Measurements from ENCODE around the gene CLIC4. TPM values are rescaled to one million over a fixed set of nuclear protein-coding genes. Genes with fewer than 3 reads are reported as not detected.

Gene CLIC4
- total and polyA plus RNA-seq, 9 of the 15 experiments (the other 6 are each of a cell fraction or from before 2014, with no cell fraction given): 16.0 to 67.5 (median 38.4) TPM

DNA sequence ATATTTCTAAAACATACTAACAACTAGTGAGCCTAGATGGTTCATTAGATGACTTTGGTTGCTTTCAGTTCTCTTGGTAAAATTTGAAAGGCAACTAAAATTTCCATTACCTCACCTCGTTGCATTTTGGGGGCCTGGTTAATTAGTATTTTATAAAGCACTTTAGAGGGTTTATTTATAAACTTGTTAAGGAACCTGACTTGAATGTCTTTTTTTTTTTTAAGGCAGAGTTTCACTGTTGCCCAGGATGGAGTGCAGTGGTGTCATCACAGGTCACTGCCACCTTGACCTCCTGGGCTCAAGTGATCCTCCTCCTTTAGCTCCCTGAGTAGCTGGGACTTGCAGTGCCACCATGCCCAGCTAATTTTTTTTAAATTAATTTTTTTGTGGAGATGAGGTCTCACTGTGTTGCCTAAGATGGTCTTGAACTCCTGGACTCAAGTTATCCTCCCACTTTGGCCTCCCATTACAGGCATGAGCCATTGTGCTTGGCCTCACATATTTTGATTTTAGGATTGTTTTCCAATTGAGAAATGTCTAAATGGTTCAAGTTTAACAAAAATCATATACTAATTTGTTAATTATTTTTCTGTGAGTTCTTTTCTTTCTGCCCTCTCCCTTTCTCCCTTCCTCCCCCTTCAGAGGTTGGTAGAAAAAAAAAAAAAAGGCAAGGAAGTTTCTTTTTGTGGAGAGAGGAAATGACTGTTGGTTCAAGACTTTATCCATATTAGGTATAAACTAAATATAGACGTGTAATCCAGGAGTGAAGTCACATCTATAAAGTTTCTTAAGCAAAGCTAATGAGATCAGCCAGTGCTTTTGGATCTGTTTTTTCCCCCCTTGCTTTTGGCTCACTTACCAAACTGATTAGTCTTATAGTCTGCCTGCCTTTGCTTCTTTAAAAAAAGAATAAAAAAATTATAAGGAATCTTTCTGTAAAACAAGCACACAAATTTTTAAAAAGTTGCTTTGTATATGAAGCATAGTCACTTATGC is 24.7 kb downstream of the CLIC4 start (continued):
- no peak for TF ChIP-seq BHLHE40 (IDR thresholded peaks at IDR 0.05; ENCODE audit: low read length)
- no peak for TF ChIP-seq ELF4 (CRISPR knock-in tag; IDR thresholded peaks at IDR 0.05)
- TF ChIP-seq MYBL2 (IDR thresholded peaks at IDR 0.05; ENCODE audit: low read depth): no peak
- no peak for TF ChIP-seq MYBL2 (CRISPR knock-in tag; IDR thresholded peaks at IDR 0.05; ENCODE audit: borderline replicate concordance)
- no peak for TF ChIP-seq RFX7 (CRISPR knock-in tag; IDR thresholded peaks at IDR 0.05)
- TF ChIP-seq ELF2 (CRISPR knock-in tag; IDR thresholded peaks at IDR 0.05): no peak
- TF ChIP-seq HIVEP1 (CRISPR knock-in tag; IDR thresholded peaks at IDR 0.05): no peak
- TF ChIP-seq ZNF717 (CRISPR knock-in tag; IDR thresholded peaks at IDR 0.05): no peak
- TF ChIP-seq ZSCAN29 (IDR thresholded peaks at IDR 0.05): no peak
- TF ChIP-seq ZNF384 (IDR thresholded peaks at IDR 0.05; ENCODE audit: low read depth, low read length): no peak
- no peak for TF ChIP-seq TEAD2 (tag; IDR thresholded peaks at IDR 0.05)
- no peak for TF ChIP-seq ZBTB7A (IDR thresholded peaks at IDR 0.05; ENCODE audit: borderline replicate concordance, control insufficient read depth, low read depth, low read length)
- TF ChIP-seq CREB5 (CRISPR knock-in tag; IDR thresholded peaks at IDR 0.05): no peak
- TF ChIP-seq SMAD3 (CRISPR knock-in tag; conservative IDR thresholded peaks at IDR 0.05): no peak
- no peak for TF ChIP-seq ZNF551 (CRISPR knock-in tag; IDR thresholded peaks at IDR 0.05)
- TF ChIP-seq ZNF121 (CRISPR knock-in tag; conservative IDR thresholded peaks at IDR 0.05): no peak
- no peak for TF ChIP-seq BRF1 (IDR thresholded peaks at IDR 0.05; ENCODE audit: borderline replicate concordance, extremely low read depth, insufficient read length)
- no peak for TF ChIP-seq ZNF699 (CRISPR knock-in tag; IDR thresholded peaks at IDR 0.05; ENCODE audit: insufficient replicate concordance)
- TF ChIP-seq SMARCE1 (IDR thresholded peaks at IDR 0.05): no peak
- no peak for TF ChIP-seq PTRF (tag; IDR thresholded peaks at IDR 0.05)
- TF ChIP-seq THRA (IDR thresholded peaks at IDR 0.05): no peak
- peak; percentile 83; the same call in 1 of the 2 replicates for TF ChIP-seq BACH1 (tag; IDR thresholded peaks at IDR 0.05)
- TF ChIP-seq, protein P1, sequence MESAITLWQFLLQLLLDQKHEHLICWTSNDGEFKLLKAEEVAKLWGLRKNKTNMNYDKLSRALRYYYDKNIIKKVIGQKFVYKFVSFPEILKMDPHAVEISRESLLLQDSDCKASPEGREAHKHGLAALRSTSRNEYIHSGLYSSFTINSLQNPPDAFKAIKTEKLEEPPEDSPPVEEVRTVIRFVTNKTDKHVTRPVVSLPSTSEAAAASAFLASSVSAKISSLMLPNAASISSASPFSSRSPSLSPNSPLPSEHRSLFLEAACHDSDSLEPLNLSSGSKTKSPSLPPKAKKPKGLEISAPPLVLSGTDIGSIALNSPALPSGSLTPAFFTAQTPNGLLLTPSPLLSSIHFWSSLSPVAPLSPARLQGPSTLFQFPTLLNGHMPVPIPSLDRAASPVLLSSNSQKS (CRISPR knock-in tag; IDR thresholded peaks at IDR 0.05): no peak
- TF ChIP-seq GABPA (tag; conservative IDR thresholded peaks at IDR 0.05; ENCODE audit: low read depth): no peak; the same call in 1 of the 2 replicates
- TF ChIP-seq HMGN3 (IDR thresholded peaks at IDR 0.05; ENCODE audit: borderline replicate concordance, extremely low read depth, insufficient read length, low read depth, low read length): no peak

Data from K562 (cell line).